Gastroesophageal sphincter (tissue), 3 donors: ENCODE results near the gene TNRC6B.

Experiments used
- EP300 ChIP-seq: sonication (generic); formaldehyde crosslinking; IDR thresholded peaks from one replicate; pipeline ENCODE4 v1.6.1; 2017; ENCODE audit warnings: antibody characterized with exemption, mild to moderate bottlenecking
- POLR2A ChIP-seq, 2 donors: fragments of 450-650 bp; IDR thresholded peaks; one replicate each; pipeline ENCODE4 v1.6.1; 2017; ENCODE audit warnings: antibody characterized with exemption in 2 of 2, mild to moderate bottlenecking in 2 of 2, moderate library complexity in 1 of 2
- POLR2AphosphoS5 ChIP-seq: sonication (generic); formaldehyde crosslinking; IDR thresholded peaks from one replicate; pipeline ENCODE4 v1.6.1; 2017; ENCODE audit warnings: antibody characterized with exemption
- TF ChIP-seq, protein P1 (sequence below), 4 experiments: fragments of 200-600 bp in 2 of 4; fragments of 450-650 bp in 2 of 4; sonication (generic) in 1 of 4; IDR thresholded peaks; one replicate each; pipeline ENCODE4 v1.5.1; 2017 to 2019; ENCODE audit warnings: antibody characterized with exemption in 4 of 4, mild to moderate bottlenecking in 2 of 4, moderate library complexity in 2 of 4

DNA sequence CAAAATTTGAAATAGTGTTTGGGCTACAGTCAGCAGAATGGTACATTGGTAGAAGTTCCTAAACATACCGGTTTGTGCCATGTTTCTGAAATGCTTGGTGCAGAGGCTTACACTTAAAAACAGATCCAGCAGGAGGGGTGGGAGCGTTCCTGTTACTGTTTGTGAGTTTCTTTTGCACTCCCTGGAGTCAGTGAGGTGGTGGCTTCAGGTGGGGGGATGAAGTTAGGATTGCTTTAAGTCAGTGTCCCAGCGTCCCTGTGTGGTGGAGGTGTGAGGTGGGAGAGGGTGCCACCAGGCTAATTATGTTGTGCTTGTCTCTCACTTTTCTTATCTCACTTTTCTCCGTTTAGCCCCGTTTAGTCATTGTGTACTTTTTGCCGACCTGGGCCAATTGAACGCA, 9.7 kb downstream of the TNRC6B start:
- TF ChIP-seq, protein P1, sequence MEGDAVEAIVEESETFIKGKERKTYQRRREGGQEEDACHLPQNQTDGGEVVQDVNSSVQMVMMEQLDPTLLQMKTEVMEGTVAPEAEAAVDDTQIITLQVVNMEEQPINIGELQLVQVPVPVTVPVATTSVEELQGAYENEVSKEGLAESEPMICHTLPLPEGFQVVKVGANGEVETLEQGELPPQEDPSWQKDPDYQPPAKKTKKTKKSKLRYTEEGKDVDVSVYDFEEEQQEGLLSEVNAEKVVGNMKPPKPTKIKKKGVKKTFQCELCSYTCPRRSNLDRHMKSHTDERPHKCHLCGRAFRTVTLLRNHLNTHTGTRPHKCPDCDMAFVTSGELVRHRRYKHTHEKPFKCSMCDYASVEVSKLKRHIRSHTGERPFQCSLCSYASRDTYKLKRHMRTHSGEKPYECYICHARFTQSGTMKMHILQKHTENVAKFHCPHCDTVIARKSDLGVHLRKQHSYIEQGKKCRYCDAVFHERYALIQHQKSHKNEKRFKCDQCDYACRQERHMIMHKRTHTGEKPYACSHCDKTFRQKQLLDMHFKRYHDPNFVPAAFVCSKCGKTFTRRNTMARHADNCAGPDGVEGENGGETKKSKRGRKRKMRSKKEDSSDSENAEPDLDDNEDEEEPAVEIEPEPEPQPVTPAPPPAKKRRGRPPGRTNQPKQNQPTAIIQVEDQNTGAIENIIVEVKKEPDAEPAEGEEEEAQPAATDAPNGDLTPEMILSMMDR (IDR thresholded peaks at IDR 0.05) = no peak
- TF ChIP-seq POLR2AphosphoS5 (no peak), POLR2A (IDR thresholded peaks at IDR 0.05) (no peak), EP300 (no peak)
